Measurements from ENCODE around the gene SLC22A15. TPM values are rescaled to one million over a fixed set of nuclear protein-coding genes. Genes with fewer than 3 reads are reported as not detected.

The SLC22A15 gene
- polyA plus RNA-seq, 2 of the 4 experiments (the other 2 are of a cell fraction) = 0.81 to 2.5 TPM

- WGBS (ENCODE audit: missing lambda C conversion rate) = 34% methylated on average over 3 of the region's 3 CpGs
- ATAC-seq = no peak
- Histone ChIP-seq H3K4me2 (no peak overlapping the region), H3K27ac (no peak overlapping the region), H3K9me3 (no peaks in the 10 kb centered on the region), H3K4me1 (no peaks in the 10 kb centered on the region), H3K4me3 (no peak overlapping the region)
- ChIA-PET CTCF (no interaction called here), POLR2A (no interaction called here)
- TF ChIP-seq PHF8 (IDR thresholded peaks at IDR 0.05; ENCODE audit: borderline replicate concordance, low read depth) = no peak
- TF ChIP-seq ESRRA (IDR thresholded peaks at IDR 0.05; ENCODE audit: borderline replicate concordance, low read length) = no peak
- TF ChIP-seq HOXB13 (CRISPR knock-in tag; IDR thresholded peaks at IDR 0.05; ENCODE audit: low read depth) = no peak
- no peak for DNase-seq (ENCODE audit: low read depth in 1 of 2, low spot score in 1 of 2)
- FAIRE-seq = no peak
These were observed 57.0 kb downstream of the SLC22A15 start for GRCh38 chr1:116033322-116033721.

- no peak for TF ChIP-seq RFX5 (IDR thresholded peaks at IDR 0.05)
- no peak for TF ChIP-seq HDAC2 (IDR thresholded peaks at IDR 0.05)
- TF ChIP-seq POLR2A (IDR thresholded peaks at IDR 0.05; ENCODE audit: low read length) = no peak
- TF ChIP-seq EHMT2 (IDR thresholded peaks at IDR 0.05; ENCODE audit: low read depth) = no peak
- Histone ChIP-seq H3K4me3 (no peak overlapping the region), H3K9me3 (no peaks in the 10 kb centered on the region), H3K4me2 (no peak overlapping the region), H3K27ac (no peak overlapping the region), H3K4me1 (no peaks in the 10 kb centered on the region)
- CTCF ChIA-PET = no interaction called here
- DNase-seq (ENCODE audit: low read depth in 1 of 2, low spot score in 1 of 2) (no peak), ATAC-seq (no peak), FAIRE-seq (no peak)
- POLR2A ChIA-PET = no interaction called here
- 57% methylated on average over 4 of the region's 4 CpGs for WGBS (ENCODE audit: missing lambda C conversion rate)
These were observed 59.9 kb downstream of the SLC22A15 start for GRCh38 chr1:116036255-116036654.

DNA sequence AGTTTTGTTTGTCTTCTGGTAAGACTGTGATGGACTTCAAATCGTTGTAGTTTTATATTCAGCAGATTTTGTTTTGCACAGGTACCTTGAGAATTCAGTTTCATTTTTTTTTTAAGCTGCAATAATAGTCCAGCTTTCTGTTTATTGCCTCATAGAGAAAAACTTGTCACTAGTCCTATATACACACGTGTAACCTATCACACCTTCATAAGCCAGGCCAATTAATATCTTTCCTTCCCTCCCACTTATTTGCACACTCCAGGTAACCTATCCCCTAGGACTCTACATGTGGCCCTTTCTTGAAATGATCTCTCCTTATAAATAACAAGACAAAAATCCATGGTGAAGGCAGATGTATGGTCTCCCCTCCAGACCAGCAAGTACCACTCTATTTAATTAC, 62.4 kb downstream of the SLC22A15 start:
- ATAC-seq = no peak
- DNase-seq (ENCODE audit: low read depth in 1 of 2, low spot score in 1 of 2) = no peak
- no peaks in the 10 kb centered on the region for H3K9me3 ChIP-seq
- no peak for TF ChIP-seq KDM1A (IDR thresholded peaks at IDR 0.05; ENCODE audit: low read depth)
- TF ChIP-seq RAD21 (conservative IDR thresholded peaks at IDR 0.05 in 1 of 2, IDR thresholded peaks at IDR 0.05 in 1 of 2) = no peak
- TF ChIP-seq, protein P1, sequence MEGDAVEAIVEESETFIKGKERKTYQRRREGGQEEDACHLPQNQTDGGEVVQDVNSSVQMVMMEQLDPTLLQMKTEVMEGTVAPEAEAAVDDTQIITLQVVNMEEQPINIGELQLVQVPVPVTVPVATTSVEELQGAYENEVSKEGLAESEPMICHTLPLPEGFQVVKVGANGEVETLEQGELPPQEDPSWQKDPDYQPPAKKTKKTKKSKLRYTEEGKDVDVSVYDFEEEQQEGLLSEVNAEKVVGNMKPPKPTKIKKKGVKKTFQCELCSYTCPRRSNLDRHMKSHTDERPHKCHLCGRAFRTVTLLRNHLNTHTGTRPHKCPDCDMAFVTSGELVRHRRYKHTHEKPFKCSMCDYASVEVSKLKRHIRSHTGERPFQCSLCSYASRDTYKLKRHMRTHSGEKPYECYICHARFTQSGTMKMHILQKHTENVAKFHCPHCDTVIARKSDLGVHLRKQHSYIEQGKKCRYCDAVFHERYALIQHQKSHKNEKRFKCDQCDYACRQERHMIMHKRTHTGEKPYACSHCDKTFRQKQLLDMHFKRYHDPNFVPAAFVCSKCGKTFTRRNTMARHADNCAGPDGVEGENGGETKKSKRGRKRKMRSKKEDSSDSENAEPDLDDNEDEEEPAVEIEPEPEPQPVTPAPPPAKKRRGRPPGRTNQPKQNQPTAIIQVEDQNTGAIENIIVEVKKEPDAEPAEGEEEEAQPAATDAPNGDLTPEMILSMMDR (IDR thresholded peaks at IDR 0.05) = no peak
- TF ChIP-seq, protein P2, sequence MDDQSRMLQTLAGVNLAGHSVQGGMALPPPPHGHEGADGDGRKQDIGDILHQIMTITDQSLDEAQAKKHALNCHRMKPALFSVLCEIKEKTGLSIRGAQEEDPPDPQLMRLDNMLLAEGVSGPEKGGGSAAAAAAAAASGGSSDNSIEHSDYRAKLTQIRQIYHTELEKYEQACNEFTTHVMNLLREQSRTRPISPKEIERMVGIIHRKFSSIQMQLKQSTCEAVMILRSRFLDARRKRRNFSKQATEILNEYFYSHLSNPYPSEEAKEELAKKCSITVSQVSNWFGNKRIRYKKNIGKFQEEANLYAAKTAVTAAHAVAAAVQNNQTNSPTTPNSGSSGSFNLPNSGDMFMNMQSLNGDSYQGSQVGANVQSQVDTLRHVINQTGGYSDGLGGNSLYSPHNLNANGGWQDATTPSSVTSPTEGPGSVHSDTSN (IDR thresholded peaks at IDR 0.05) = no peak
- TF ChIP-seq MAZ (IDR thresholded peaks at IDR 0.05; ENCODE audit: borderline replicate concordance, low read depth, low read length) = no peak
- TF ChIP-seq POLR2AphosphoS2 (conservative IDR thresholded peaks at IDR 0.05; ENCODE audit: low read length) = no peak
- TF ChIP-seq EHF (CRISPR knock-in tag; IDR thresholded peaks at IDR 0.05) = no peak
- no peak for TF ChIP-seq ZC3H11A (IDR thresholded peaks at IDR 0.05)
- TF ChIP-seq EHMT2 (IDR thresholded peaks at IDR 0.05; ENCODE audit: low read depth) = no peak
- no peak for TF ChIP-seq TFCP2L1 (CRISPR knock-in tag; IDR thresholded peaks at IDR 0.05)
- TF ChIP-seq HOXB13 (CRISPR knock-in tag; IDR thresholded peaks at IDR 0.05; ENCODE audit: low read depth) = no peak
- no peak for TF ChIP-seq CHD4 (IDR thresholded peaks at IDR 0.05; ENCODE audit: borderline replicate concordance)
- TF ChIP-seq, protein P3, sequence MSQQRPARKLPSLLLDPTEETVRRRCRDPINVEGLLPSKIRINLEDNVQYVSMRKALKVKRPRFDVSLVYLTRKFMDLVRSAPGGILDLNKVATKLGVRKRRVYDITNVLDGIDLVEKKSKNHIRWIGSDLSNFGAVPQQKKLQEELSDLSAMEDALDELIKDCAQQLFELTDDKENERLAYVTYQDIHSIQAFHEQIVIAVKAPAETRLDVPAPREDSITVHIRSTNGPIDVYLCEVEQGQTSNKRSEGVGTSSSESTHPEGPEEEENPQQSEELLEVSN (IDR thresholded peaks at IDR 0.05; ENCODE audit: borderline replicate concordance, low read depth) = no peak
- no peak for TF ChIP-seq ZSCAN20 (CRISPR knock-in tag; IDR thresholded peaks at IDR 0.05)
- TF ChIP-seq HOXB5 (CRISPR knock-in tag; IDR thresholded peaks at IDR 0.05) = no peak
- no peak for TF ChIP-seq HMGXB4 (CRISPR knock-in tag; IDR thresholded peaks at IDR 0.05; ENCODE audit: borderline replicate concordance)
- ChIA-PET POLR2A (no interaction called here), CTCF (interaction anchor here (1.5 kb wide), 1 partner anchor 14 kb away, joined by 3 read pairs; no protein-coding TSS in a partner anchor)
- WGBS (ENCODE audit: missing lambda C conversion rate) = 5% methylated on average over 1 of the region's 2 CpGs
- no peak for FAIRE-seq
- H3K4me1 ChIP-seq = no peaks in the 10 kb centered on the region
- H3K4me3 ChIP-seq = no peak overlapping the region
- no peak overlapping the region for H3K27ac ChIP-seq
- H3K4me2 ChIP-seq = no peak overlapping the region

Data from A549 (cell line).